DND-41 (cell line): Measurements from ENCODE around the gene FCSK.

Experiments
- CTCF ChIP-seq: IDR thresholded peaks from 2 replicates; pipeline ENCODE4 v1.5.1; 2012; ENCODE audit warnings: borderline replicate concordance, low read length, moderate library complexity, mild to moderate bottlenecking; ENCODE audit not compliant: poor library complexity, severe bottlenecking; ENCODE audit errors: extremely low read depth
- EZH2 ChIP-seq: IDR thresholded peaks from 3 replicates; pipeline ENCODE4 v1.6.1; 2012; ENCODE audit warnings: borderline replicate concordance, low read depth, mild to moderate bottlenecking, moderate library complexity, low read length, inconsistent platforms; ENCODE audit not compliant: severe bottlenecking

DNA sequence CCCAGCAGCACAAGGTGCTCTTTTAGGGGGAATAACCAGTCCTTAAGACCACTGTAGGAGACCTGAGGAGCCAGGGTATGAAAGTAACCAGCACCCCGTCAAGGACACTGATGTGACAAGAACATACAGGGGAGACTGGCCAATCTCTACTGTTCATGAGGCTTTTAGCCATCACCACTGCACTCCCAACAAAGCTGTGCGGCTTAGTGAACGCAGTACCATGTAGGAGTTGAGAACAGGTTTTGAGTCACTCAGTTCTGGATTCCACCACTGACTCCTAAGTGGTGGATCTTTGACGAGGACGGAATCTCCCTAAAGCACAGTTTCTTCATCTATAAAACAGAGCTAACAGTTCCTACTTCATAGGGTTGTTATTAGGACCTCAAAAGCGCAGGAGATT, 42.1 kb downstream of the FCSK start:
- TF ChIP-seq CTCF (no peak), EZH2 (no peak)
